Parathyroid adenoma (tissue), 2 donors: ENCODE results near the gene IL19.

Experiments
- H2AFZ ChIP-seq: fragments of 300-600 bp; sonication (generic); one replicate; pipeline ENCODE4 v1.7.0; 2017; ENCODE audit warnings: antibody characterized with exemption, mild to moderate bottlenecking
- H3K27ac ChIP-seq: fragments of 300-600 bp; sonication (generic); one replicate; pipeline ENCODE4 v1.7.0; 2017
- H3K27me3 ChIP-seq: fragments of 300-600 bp; sonication (generic); one replicate; pipeline ENCODE4 v1.7.0; 2017; ENCODE audit warnings: low read length; ENCODE audit not compliant: control insufficient read depth, insufficient read depth
- H3K36me3 ChIP-seq: fragments of 300-600 bp; sonication (generic); one replicate; pipeline ENCODE4 v1.7.0; 2017; ENCODE audit warnings: low read length; ENCODE audit not compliant: control insufficient read depth, insufficient read depth
- H3K4me1 ChIP-seq: fragments of 300-600 bp; sonication (generic); one replicate; pipeline ENCODE4 v1.7.0; 2017; ENCODE audit warnings: control low read depth
- H3K4me2 ChIP-seq: fragments of 300-600 bp; sonication (generic); one replicate; pipeline ENCODE4 v1.7.0; 2017; ENCODE audit warnings: low read length
- H3K4me3 ChIP-seq: fragments of 300-600 bp; sonication (generic); one replicate; pipeline ENCODE4 v1.7.0; 2017; ENCODE audit warnings: low read depth, low read length
- H3K79me2 ChIP-seq: fragments of 300-600 bp; sonication (generic); one replicate; pipeline ENCODE4 v1.7.0; 2017; ENCODE audit warnings: control low read depth
- H3K9ac ChIP-seq: fragments of 300-600 bp; sonication (generic); one replicate; pipeline ENCODE4 v1.7.0; 2017; ENCODE audit warnings: mild to moderate bottlenecking
- H3K9me3 ChIP-seq: fragments of 300-600 bp; sonication (generic); one replicate; pipeline ENCODE4 v1.7.0; 2017; ENCODE audit warnings: low read length; ENCODE audit not compliant: control insufficient read depth
- CTCF ChIP-seq: fragments of 300-600 bp; sonication (generic); IDR thresholded peaks from one replicate; pipeline ENCODE4 v1.7.0; 2017; ENCODE audit warnings: antibody characterized with exemption, mild to moderate bottlenecking
- donor health status: primary hyperparathyroidism.

Gene IL19

GRCh38 chr1:206803221-206803730 lies 32.7 kb downstream of the IL19 start:
- Histone ChIP-seq H3K4me3 (no peak overlapping the region), H3K79me2 (no peaks in the 10 kb centered on the region), H3K36me3 (no peaks in the 10 kb centered on the region), H3K4me1 (no peaks in the 10 kb centered on the region), H3K27me3 (no peaks in the 10 kb centered on the region), H2AFZ (no peak overlapping the region), H3K9ac (no peak overlapping the region), H3K27ac (no peak overlapping the region), H3K9me3 (no peaks in the 10 kb centered on the region), H3K4me2 (no peak overlapping the region)
- TF ChIP-seq CTCF, result no peak

GRCh38 chr1:206804156-206804737 lies 33.7 kb downstream of the IL19 start:
- H3K9me3 ChIP-seq, result no peaks in the 10 kb centered on the region
- TF ChIP-seq CTCF, result no peak
- H3K79me2 ChIP-seq, result no peaks in the 10 kb centered on the region
- H3K27ac ChIP-seq, result no peak overlapping the region
- no peaks in the 10 kb centered on the region for H3K36me3 ChIP-seq
- no peak overlapping the region for H2AFZ ChIP-seq
- no peak overlapping the region for H3K9ac ChIP-seq
- H3K27me3 ChIP-seq, result no peaks in the 10 kb centered on the region
- H3K4me3 ChIP-seq, result no peak overlapping the region
- no peak overlapping the region for H3K4me2 ChIP-seq
- H3K4me1 ChIP-seq, result no peaks in the 10 kb centered on the region

GRCh38 chr1:206805357-206805756 lies 34.8 kb downstream of the IL19 start:
- no peak overlapping the region for H2AFZ ChIP-seq
- H3K4me1 ChIP-seq, result no peaks in the 10 kb centered on the region
- no peak overlapping the region for H3K4me3 ChIP-seq
- H3K9ac ChIP-seq, result no peak overlapping the region
- no peaks in the 10 kb centered on the region for H3K36me3 ChIP-seq
- H3K9me3 ChIP-seq, result no peaks in the 10 kb centered on the region
- no peak for TF ChIP-seq CTCF
- no peak overlapping the region for H3K27ac ChIP-seq
- H3K79me2 ChIP-seq, result no peaks in the 10 kb centered on the region
- H3K27me3 ChIP-seq, result no peaks in the 10 kb centered on the region
- no peak overlapping the region for H3K4me2 ChIP-seq

GRCh38 chr1:206808615-206809014 lies 38.0 kb downstream of the IL19 start:
- no peaks in the 10 kb centered on the region for H3K79me2 ChIP-seq
- no peak overlapping the region for H3K9ac ChIP-seq
- H3K4me3 ChIP-seq, result no peak overlapping the region
- no peaks in the 10 kb centered on the region for H3K27me3 ChIP-seq
- H2AFZ ChIP-seq, result no peak overlapping the region
- TF ChIP-seq CTCF, result no peak
- no peaks in the 10 kb centered on the region for H3K9me3 ChIP-seq
- no peaks in the 10 kb centered on the region for H3K4me1 ChIP-seq
- no peaks in the 10 kb centered on the region for H3K36me3 ChIP-seq
- no peak overlapping the region for H3K27ac ChIP-seq
- H3K4me2 ChIP-seq, result no peak overlapping the region

- H3K79me2 ChIP-seq, result no peaks in the 10 kb centered on the region
- no peak overlapping the region for H3K4me2 ChIP-seq
- no peak overlapping the region for H3K4me3 ChIP-seq
- no peaks in the 10 kb centered on the region for H3K9me3 ChIP-seq
- H3K27me3 ChIP-seq, result no peaks in the 10 kb centered on the region
- H3K4me1 ChIP-seq, result no peaks in the 10 kb centered on the region
- no peak overlapping the region for H3K9ac ChIP-seq
- no peaks in the 10 kb centered on the region for H3K36me3 ChIP-seq
- no peak overlapping the region for H3K27ac ChIP-seq
- peak; percentile 19 for TF ChIP-seq CTCF
- H2AFZ ChIP-seq, result no peak overlapping the region
Measured at GRCh38 chr1:206809504-206810084, 39.0 kb downstream of the IL19 start.
